ENCODE measurements around the gene NPM3.
"Not testable (repeated sequence)": the region's sequence is repeated elsewhere in the genome, so short reads cannot be mapped to it uniquely, and the experiment has no call there.

NPM3 gene

DNA sequence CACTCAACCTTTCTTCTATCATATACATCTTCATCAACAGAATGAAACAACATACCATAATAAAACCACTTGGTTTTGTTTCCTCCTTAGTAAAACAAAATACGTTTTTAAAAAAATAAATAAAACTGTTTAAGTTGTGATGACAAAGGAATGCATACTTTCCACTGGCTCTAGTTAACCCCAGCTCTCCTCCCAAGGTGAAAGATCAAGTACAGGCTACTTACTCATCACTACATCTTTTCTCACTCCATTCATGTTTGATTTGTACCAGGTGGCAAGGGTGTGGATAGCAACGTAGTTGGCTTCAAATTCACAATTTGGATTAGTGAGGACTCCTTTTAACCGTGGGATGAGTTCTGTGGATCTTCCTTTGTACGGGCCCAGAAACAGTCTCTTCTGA lies 20.3 kb upstream of the NPM3 start:
- no peak for DNase-seq (ENCODE audit: low spot score)

DNA sequence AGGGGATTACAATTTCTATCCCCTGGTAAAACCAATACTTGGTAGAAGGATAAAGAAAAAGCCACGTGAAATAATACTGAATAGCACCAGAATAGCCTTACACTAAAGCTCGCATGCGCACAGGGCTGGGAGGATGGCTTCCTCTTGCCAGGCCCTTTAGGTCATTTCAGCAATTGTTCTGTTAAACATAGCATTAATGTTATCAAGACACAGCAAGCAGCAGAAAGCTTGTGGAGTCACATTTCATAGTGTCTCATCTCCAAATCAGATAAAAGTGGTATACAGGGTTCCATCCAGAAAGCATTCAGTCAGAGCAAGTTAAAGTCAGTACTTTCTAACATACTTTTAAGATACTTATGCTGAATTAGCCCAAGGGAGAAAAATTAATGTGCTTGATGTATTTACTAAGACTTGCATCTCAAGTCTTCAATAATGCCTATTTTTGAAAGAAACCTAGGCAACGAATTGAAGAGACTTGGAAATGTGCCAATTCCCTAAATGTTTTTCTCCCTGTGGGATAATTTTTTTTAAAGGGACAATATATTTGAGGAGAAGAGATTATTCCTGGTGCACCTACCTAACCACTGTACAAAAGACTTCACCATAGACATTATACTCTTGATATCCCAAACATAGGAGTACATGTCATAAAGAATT lies 14.3 kb upstream of the NPM3 start:
- no peak for DNase-seq (ENCODE audit: low spot score)

GRCh38 chr10:101793526-101793925 lies 10.3 kb upstream of the NPM3 start:
- DNase-seq (ENCODE audit: low spot score): no peak

DNA sequence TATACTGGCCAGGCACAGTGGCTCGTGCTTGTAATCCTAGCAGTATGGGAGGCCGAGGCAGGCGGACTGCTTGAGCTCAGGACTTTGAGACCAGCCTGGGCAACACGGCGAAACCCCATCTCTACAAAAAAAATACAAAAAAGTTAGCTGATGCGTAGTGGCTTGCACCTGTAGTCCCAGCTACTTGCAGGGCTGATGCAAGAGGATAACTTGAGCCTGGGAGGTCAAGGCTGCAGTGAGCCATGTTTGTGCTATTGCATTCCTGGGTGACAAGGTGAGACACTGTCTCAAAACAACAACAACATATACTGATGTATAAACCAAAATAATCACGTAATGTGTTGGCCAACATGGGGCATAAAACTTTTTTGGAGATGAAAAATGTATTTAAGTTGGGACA lies 6.4 kb upstream of the NPM3 start:
- no peak for DNase-seq (ENCODE audit: low spot score)

- not testable (repeated sequence) for DNase-seq (ENCODE audit: low spot score)
Measured at GRCh38 chr10:101789231-101789630, 6.0 kb upstream of the NPM3 start.

GRCh38 chr10:101785801-101786200 lies 2.6 kb upstream of the NPM3 start:
- DNase-seq (ENCODE audit: low spot score): no peak

DNA sequence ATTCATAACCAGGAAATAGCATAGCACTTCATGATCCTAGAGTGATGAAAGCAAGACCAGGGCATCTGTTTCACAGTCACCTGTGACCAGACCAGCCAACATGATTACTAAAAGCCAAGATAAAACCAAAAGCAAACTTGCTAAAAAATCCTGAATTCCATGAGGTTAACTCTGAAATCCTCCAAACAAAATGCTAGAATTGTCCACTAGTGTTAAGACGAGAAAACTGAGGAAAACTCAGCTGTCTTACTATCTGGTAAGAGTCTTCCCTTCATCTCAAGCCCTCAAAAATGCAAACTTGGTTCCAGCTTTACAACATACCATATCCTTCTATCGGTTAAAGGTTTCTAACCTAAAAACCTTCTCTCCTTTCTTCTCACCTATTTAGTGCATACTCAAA lies 1.3 kb upstream of the NPM3 start:
- no peak for DNase-seq (ENCODE audit: low spot score)

- DNase-seq (ENCODE audit: low spot score): peak; percentile 32
Measured at GRCh38 chr10:101783736-101784118, 481 bp upstream of the NPM3 start.

DNA sequence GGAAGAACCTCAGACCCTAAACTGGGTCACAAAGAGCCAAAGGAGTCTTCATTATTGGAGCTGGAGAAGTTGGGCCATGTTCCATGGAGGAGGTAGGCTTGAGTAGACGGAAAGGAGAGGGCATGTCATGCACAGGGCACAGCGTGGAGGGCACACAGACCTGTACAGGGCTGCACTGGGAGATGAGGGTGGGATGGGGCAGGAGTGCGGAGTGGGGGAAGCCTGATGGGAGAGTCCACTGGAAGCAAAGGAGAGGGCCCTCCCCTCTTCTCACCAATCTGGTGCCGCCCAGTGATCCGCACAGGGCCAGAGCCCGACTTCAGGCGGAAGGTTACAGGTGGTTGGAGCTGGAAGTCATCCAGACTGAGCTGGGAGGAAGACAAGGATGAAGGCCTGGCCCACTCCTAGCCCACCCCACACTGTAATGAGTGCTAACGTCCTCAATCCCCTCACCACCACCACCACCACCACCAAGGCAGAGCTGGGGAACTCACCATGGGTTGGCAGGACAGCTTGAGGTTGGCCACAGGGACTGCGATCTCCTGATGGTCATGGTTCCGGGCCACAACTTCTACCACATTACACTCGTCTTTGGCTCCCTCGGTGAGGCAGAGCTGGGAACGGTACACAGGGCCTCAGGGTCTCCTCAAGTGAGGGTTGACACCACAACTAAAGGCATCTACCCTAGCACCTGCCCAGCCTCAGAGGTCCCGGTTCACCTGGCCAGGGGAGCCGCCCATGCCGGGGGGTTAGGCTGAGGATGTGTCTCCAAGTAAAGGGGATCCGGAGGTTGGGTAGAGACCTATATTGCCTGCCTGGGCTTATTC lies 1.0 kb downstream of the NPM3 start:
- peak; percentile 7 for DNase-seq (ENCODE audit: low spot score)

DNA sequence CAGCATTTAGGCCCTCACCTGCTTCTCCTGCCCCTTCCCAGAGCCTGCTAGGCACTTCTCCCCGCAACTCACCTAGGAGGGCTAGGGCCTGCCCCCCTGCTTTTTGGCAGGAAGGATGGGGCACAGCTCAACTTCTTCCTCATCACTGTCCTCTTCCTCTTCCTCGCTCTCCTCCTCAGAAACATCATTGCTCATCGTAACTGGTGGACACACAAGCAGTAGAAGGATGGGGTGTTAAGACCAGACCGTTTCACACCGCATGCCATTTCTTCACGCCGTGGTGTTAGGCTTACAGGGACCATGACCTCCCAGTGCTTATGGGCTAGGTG lies 1.6 kb downstream of the NPM3 start:
- no peak for DNase-seq (ENCODE audit: low spot score)

- peak; percentile 89 for DNase-seq (ENCODE audit: low spot score)
Measured at GRCh38 chr10:101780818-101781654, 2.2 kb downstream of the NPM3 start.

GRCh38 chr10:101780187-101780817 lies 2.9 kb downstream of the NPM3 start:
- no peak for DNase-seq (ENCODE audit: low spot score)

DNA sequence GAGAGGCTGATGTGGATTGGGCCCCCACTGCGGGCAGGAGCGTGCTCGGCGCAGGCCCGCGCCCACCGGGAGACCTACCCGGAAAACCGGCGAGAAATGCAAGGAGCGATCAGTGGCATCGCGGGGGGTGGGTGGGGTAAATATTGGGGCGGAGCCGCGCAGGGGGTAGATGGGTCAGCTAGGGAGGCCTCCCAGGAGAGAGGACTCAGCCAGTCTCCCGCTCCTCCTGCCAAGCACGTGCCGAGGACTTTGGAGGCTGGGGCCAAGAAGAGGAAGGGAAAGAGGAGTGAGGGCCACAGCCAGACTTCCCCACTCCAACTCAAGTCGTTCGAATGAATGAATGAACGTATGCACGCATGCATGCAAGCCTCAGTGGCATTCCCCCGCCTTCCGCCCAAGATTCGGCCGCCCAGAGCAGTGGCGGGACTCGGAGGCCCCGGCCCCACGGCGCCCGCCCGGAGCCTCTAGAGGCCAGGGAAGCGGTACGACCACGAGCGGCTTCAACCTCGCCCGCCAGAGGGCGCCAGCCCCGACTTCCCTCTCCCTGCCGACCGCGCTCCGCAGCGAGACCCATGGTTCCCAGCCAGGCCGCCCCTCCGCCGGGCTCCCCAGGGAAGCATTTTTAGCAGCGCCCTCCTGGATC lies 3.6 kb downstream of the NPM3 start:
- peak; percentile 90 for DNase-seq (ENCODE audit: low spot score)

DNA sequence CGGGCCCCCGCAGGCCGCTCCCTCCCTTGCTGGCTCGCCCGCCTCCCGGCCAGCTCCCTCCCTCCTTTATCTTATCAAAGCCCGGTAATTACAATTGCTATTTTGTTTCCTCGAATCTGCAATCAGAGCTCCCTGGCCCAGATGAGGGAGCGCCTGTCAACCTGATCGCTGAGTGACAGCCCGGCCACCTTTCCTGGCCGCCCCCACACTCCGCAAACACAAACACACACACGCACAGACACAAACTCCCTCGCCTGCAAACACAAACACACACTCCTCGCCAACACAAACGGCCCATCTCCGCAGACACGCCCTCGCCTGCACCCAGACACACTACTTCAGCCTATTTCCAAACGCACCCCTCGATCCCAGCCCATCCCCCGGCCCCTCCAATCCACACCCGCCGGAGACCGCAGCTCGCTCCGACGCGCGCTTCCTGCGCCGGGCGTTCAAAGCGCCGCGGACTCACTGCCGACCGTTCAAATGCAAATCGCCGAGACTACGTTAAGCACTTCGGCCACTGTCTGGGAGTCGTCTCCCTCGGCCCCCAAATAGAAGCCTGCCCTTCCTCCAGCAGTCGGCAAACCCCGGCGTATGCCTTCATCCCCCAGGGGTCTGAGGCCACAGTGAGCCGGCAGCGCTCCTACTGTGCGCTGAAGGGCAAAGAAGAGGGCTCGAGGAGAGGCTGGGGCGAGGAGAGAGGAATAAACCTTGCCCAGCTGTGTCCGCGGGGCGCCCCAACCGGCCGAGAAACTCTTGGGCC lies 4.3 kb downstream of the NPM3 start:
- peak; percentile 56 for DNase-seq (ENCODE audit: low spot score)

DNA sequence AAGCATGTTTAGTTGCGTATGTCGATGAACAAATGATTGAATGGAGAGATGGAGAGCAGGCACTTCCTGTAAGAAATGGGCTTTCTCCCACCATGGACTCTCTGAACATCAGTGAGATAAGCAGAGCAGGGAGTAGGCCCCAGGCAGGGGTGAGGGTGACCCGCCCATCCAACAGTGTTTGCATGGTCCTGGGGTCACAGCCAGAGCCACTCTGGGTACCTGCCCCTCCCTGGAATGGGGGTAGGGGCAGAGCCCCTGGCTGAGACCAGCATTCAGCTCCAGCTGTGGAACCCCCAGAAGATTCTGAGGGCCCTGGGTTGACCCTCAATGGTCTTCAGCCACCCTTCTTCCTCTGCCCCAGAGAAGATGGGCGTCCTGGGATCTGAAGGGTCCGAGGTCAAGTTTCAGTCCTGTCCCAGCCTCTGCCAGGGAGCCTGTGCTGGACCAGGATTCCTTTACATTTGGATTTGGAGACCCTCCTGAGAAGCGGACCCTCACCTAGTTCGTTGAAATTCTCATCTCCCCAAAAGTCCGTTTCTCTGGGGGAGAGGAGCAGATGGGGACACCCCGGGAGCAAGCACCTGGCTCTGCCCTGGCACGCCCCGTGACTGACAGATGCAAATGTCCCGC lies 5.0 kb downstream of the NPM3 start:
- peak; percentile 6 for DNase-seq (ENCODE audit: low spot score)

GRCh38 chr10:101777619-101778145 lies 5.6 kb downstream of the NPM3 start:
- peak; percentile 11 for DNase-seq (ENCODE audit: low spot score)

DNA sequence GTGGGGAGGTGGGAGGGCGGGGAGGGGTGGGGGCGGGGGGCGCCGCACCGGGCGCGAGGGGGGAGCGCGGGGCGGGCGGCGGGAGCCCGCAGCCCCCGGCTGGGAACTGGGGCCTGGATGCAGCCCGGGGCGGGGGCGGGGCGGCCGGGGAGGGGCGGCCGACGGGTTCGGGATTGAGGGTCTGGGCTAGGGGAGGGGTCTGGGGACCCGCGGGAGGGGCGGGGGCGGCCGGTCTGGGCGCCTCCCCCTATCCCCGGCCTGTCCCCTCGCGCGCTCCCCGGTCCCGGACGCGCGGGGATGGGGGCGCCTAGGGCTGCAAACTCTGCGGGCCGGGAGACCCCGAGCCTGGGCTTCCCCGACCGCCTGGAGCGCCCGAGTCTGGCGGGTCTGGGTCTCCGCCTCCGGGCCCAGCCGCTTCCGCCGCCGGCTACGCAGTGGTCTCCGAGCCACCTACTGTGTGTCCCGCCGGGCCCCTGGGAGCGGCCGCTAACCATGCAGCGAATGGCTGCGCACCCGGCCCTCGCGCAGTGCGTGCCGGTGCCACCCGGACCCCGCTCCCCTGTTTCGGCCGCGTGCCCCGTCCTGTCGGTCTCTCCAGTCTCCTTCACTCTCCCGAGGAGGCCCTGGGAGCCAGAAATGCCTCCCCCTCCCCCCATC lies 7.0 kb downstream of the NPM3 start:
- peak; percentile 13 for DNase-seq (ENCODE audit: low spot score)

GRCh38 chr10:101775273-101776160 lies 7.7 kb downstream of the NPM3 start, which contains the start of gene FGF8:
Gene FGF8 (minus strand): TSS chr10:101776114. CDS start chr10:101775900, 214 bp downstream.
- DNase-seq (ENCODE audit: low spot score): peak; percentile 45
